IPS-NIHi7 (cell line): ENCODE results near the gene CCL7.
"Not testable (repeated sequence)": the region's sequence is repeated elsewhere in the genome, so short reads cannot be mapped to it uniquely, and the experiment has no call there.

Source experiments
- DNase-seq: peaks from one replicate; pipeline ENCODE4 v3.0.0; 2012; ENCODE audit warnings: mixed read lengths; ENCODE audit errors: extremely low spot score

Gene CCL7

GRCh38 chr17:34269969-34270368 lies at the start of gene CCL7:
CCL7 (plus strand) TSS chr17:34270221; CDS start chr17:34270291, 70 bp downstream.
- DNase-seq: no peak

- no peak for DNase-seq
Measured at GRCh38 chr17:34220752-34221395, 49.1 kb upstream of the CCL7 start.

GRCh38 chr17:34221411-34221810 lies 48.6 kb upstream of the CCL7 start:
- DNase-seq: no peak

GRCh38 chr17:34222722-34223497 lies 47.1 kb upstream of the CCL7 start:
- no peak for DNase-seq

GRCh38 chr17:34225046-34225445 lies 45.0 kb upstream of the CCL7 start:
- no peak for DNase-seq

GRCh38 chr17:34226011-34226743 lies 43.8 kb upstream of the CCL7 start:
- DNase-seq: no peak

- no peak for DNase-seq
Measured at GRCh38 chr17:34226744-34227034, 43.3 kb upstream of the CCL7 start.

GRCh38 chr17:34227293-34227692 lies 42.7 kb upstream of the CCL7 start:
- DNase-seq: not testable (repeated sequence)

- no peak for DNase-seq
Measured at GRCh38 chr17:34227707-34228106, 42.3 kb upstream of the CCL7 start.

- DNase-seq: no peak
Measured at GRCh38 chr17:34228781-34229180, 41.2 kb upstream of the CCL7 start.

- no peak for DNase-seq
Measured at GRCh38 chr17:34230342-34230741, 39.7 kb upstream of the CCL7 start.

GRCh38 chr17:34234616-34235015 lies 35.4 kb upstream of the CCL7 start:
- no peak for DNase-seq

GRCh38 chr17:34235389-34236028 lies 34.5 kb upstream of the CCL7 start:
- peak; percentile 51 for DNase-seq

- DNase-seq: no peak
Measured at GRCh38 chr17:34236281-34236892, 33.6 kb upstream of the CCL7 start.

GRCh38 chr17:34237458-34237857 lies 32.6 kb upstream of the CCL7 start:
- DNase-seq: no peak

- no peak for DNase-seq
Measured at GRCh38 chr17:34241062-34241461, 29.0 kb upstream of the CCL7 start.

- no peak for DNase-seq
Measured at GRCh38 chr17:34242587-34243363, 27.2 kb upstream of the CCL7 start.

- DNase-seq: no peak
Measured at GRCh38 chr17:34243364-34244320, 26.4 kb upstream of the CCL7 start.

- DNase-seq: no peak
Measured at GRCh38 chr17:34245351-34245905, 24.6 kb upstream of the CCL7 start.

- DNase-seq: no peak
Measured at GRCh38 chr17:34246446-34246845, 23.6 kb upstream of the CCL7 start.
